HG02840 (cell line): ENCODE measurements around the gene FOXN4.

Source experiments
- ATAC-seq: cut with Tn5 transposase; IDR thresholded peaks from one replicate; pipeline ENCODE4 v1.9.1; 2021; ENCODE audit warnings: mild to moderate bottlenecking, moderate library complexity, moderate number of reproducible peaks; ENCODE audit not compliant: unreplicated experiment, low FRiP score

Gene FOXN4

GRCh38 chr12:109234012-109234411 lies 75.1 kb downstream of the FOXN4 start:
- no peak for ATAC-seq

- no peak for ATAC-seq
Measured at GRCh38 chr12:109232731-109233130, 76.4 kb downstream of the FOXN4 start.

- ATAC-seq = no peak
Measured at GRCh38 chr12:109230193-109230592, 78.9 kb downstream of the FOXN4 start.

- ATAC-seq = no peak
Measured at GRCh38 chr12:109228664-109229063, 80.4 kb downstream of the FOXN4 start.
